Fibroblast of skin of scalp (primary cell): ENCODE measurements around the gene VAV1.
"Not testable (repeated sequence)": the region's sequence is repeated elsewhere in the genome, so short reads cannot be mapped to it uniquely, and the experiment has no call there.

Experiments
- DNase-seq: peaks from one replicate; pipeline ENCODE4 v3.0.0-alpha.2; 2013

Gene VAV1

GRCh38 chr19:6790194-6791128 lies 18.0 kb downstream of the VAV1 start:
- no peak for DNase-seq

- no peak for DNase-seq
These were observed 18.7 kb downstream of the VAV1 start for GRCh38 chr19:6791237-6791636.

GRCh38 chr19:6793411-6793810 lies 20.9 kb downstream of the VAV1 start:
- no peak for DNase-seq

- no peak for DNase-seq
These were observed 21.5 kb downstream of the VAV1 start for GRCh38 chr19:6793973-6794372.

GRCh38 chr19:6794686-6795431 lies 22.4 kb downstream of the VAV1 start:
- no peak for DNase-seq

- DNase-seq, result no peak
These were observed 23.8 kb downstream of the VAV1 start for GRCh38 chr19:6796278-6796677.

- no peak for DNase-seq
These were observed 25.1 kb downstream of the VAV1 start for GRCh38 chr19:6797646-6798045.

- not testable (repeated sequence) for DNase-seq
These were observed 27.8 kb downstream of the VAV1 start for GRCh38 chr19:6800160-6800790.

GRCh38 chr19:6800991-6801484 lies 28.5 kb downstream of the VAV1 start:
- peak; percentile 53 for DNase-seq

- peak; percentile 23 for DNase-seq
These were observed 29.1 kb downstream of the VAV1 start for GRCh38 chr19:6801485-6802086.

- DNase-seq, result no peak
These were observed 30.0 kb downstream of the VAV1 start for GRCh38 chr19:6802336-6803035.

GRCh38 chr19:6803036-6803404 lies 30.5 kb downstream of the VAV1 start:
- DNase-seq, result no peak

GRCh38 chr19:6806488-6806887 lies 34.0 kb downstream of the VAV1 start:
- no peak for DNase-seq

- no peak for DNase-seq
These were observed 34.8 kb downstream of the VAV1 start for GRCh38 chr19:6807291-6807690.

- no peak for DNase-seq
These were observed 36.0 kb downstream of the VAV1 start for GRCh38 chr19:6808494-6808893.

- DNase-seq, result no peak
These were observed 36.8 kb downstream of the VAV1 start for GRCh38 chr19:6809262-6809661.

GRCh38 chr19:6811378-6811777 lies 38.9 kb downstream of the VAV1 start:
- no peak for DNase-seq

- peak; percentile 29 for DNase-seq
These were observed 39.4 kb downstream of the VAV1 start for GRCh38 chr19:6811906-6812305.

- DNase-seq, result no peak
These were observed 40.1 kb downstream of the VAV1 start for GRCh38 chr19:6812612-6813011.

- no peak for DNase-seq
These were observed 41.2 kb downstream of the VAV1 start for GRCh38 chr19:6813659-6814058.

GRCh38 chr19:6817179-6817578 lies 44.7 kb downstream of the VAV1 start:
- DNase-seq, result no peak

- no peak for DNase-seq
These were observed 45.7 kb downstream of the VAV1 start for GRCh38 chr19:6818246-6818645.
